ENCODE data around the gene RASSF5. TPM values are rescaled to one million over a fixed set of nuclear protein-coding genes. Genes with fewer than 3 reads are reported as not detected.

Gene RASSF5
- total RNA-seq, 4 donors from 2014 or later, result 4.6 to 14.0 (median 7.8) TPM

DNA sequence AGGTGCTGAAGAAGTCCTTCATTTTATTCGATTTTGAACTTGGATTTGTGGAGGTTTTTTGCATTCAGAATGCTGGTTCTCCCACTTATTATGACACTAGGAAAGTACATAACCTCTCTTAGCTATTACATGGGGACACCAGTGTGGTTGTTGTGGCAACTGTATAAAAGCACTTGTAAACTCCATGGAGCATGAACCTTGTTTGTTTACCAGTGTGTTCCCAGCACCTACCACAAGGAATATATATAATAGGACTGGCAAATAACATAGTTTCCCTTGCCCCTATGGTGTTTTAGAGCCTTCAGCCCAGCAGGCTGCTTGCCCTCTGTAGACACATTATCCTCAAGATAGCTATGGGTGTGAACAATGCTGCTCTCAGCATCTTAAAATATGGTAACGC is 43.1 kb downstream of the RASSF5 start:
- Histone ChIP-seq H3K4me3 (no peak overlapping the region), H3K27ac (no peak overlapping the region), H3K4me1 (peaks cover 0 to 5% (median 2%) of the 10 kb centered on the region in 4 donors), H3K36me3 (no peaks in the 10 kb centered on the region), H3K9me3 (no peaks in the 10 kb centered on the region), H3K27me3 (no peaks in the 10 kb centered on the region)
- 73 to 83% methylated on average over 1 to 2 of the region's 2 CpGs for WGBS, 2 donors (ENCODE audit: low coverage in 1 of 2)
- TF ChIP-seq POLR2AphosphoS5 (IDR thresholded peaks at IDR 0.05) (no peak), POLR2A (IDR thresholded peaks at IDR 0.05) (no peak), EP300 (IDR thresholded peaks at IDR 0.05; ENCODE audit: low read depth) (no peak)
- TF ChIP-seq, protein P1, sequence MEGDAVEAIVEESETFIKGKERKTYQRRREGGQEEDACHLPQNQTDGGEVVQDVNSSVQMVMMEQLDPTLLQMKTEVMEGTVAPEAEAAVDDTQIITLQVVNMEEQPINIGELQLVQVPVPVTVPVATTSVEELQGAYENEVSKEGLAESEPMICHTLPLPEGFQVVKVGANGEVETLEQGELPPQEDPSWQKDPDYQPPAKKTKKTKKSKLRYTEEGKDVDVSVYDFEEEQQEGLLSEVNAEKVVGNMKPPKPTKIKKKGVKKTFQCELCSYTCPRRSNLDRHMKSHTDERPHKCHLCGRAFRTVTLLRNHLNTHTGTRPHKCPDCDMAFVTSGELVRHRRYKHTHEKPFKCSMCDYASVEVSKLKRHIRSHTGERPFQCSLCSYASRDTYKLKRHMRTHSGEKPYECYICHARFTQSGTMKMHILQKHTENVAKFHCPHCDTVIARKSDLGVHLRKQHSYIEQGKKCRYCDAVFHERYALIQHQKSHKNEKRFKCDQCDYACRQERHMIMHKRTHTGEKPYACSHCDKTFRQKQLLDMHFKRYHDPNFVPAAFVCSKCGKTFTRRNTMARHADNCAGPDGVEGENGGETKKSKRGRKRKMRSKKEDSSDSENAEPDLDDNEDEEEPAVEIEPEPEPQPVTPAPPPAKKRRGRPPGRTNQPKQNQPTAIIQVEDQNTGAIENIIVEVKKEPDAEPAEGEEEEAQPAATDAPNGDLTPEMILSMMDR (IDR thresholded peaks at IDR 0.05), result no peak
- in situ Hi-C loops (cut with MboI; ENCODE audit: low pct_ligation_motif_present in 1 of 4, low pct_unique_long_range_greater_than_20kb in 1 of 4, low sequenced_read_pairs in 3 of 4) (no loop called here), intact Hi-C loops (cut with DNase I; ENCODE audit: low total_unique reads) (no loop called here)
- no peak for DNase-seq

DNA sequence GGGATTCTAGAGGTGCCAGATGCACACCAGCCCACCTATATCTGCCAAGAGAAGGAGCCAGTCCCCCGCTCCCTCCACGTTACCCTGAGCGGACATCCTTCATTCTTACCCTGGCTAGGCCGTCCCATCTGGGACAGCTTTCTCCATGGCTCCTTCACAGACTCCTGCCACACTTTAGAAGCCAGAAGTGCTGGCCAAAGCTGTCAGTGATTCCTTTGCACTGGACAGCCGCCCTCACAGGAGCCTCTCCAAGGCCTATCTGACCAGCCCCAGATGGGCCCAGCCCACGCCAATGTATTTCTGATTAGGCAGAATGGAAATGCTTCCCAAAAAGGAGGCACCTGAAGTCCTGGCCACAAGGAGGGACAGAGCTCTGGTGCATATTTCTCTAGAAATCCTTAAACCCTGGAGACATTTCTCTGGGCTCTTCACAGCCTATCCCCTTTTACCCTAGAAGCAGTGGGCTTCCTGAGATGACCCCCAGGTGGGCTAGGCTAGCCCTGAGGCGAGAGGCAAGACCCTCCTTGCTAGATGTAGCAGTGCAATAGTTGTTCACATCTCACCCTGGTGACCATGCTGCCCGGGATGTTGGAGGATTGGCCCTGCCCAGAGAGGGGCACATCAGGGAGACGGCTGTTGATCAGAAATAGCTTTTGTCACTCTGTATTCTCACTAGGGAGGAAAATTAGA is 44.1 kb downstream of the RASSF5 start:
- DNase-seq, result no peak
- no peak overlapping the region for H3K4me3 ChIP-seq
- H3K9me3 ChIP-seq, result no peaks in the 10 kb centered on the region
- H3K27me3 ChIP-seq, result no peaks in the 10 kb centered on the region
- in situ Hi-C loops (cut with MboI; ENCODE audit: low pct_ligation_motif_present in 1 of 4, low pct_unique_long_range_greater_than_20kb in 1 of 4, low sequenced_read_pairs in 3 of 4), result no loop called here
- intact Hi-C loops (cut with DNase I; ENCODE audit: low total_unique reads), result no loop called here
- H3K36me3 ChIP-seq, result no peaks in the 10 kb centered on the region
- TF ChIP-seq EP300 (IDR thresholded peaks at IDR 0.05; ENCODE audit: low read depth) (no peak), POLR2AphosphoS5 (IDR thresholded peaks at IDR 0.05) (no peak), POLR2A (IDR thresholded peaks at IDR 0.05) (no peak)
- TF ChIP-seq, protein P1 (IDR thresholded peaks at IDR 0.05), result no peak
- H3K27ac ChIP-seq, result no peak overlapping the region
- H3K4me1 ChIP-seq, result peaks cover 0 to 14% (median 5%) of the 10 kb centered on the region in 4 donors
- 95 to 100% methylated on average over 4 to 9 of the region's 9 CpGs for WGBS, 2 donors (ENCODE audit: low coverage in 1 of 2)

DNA sequence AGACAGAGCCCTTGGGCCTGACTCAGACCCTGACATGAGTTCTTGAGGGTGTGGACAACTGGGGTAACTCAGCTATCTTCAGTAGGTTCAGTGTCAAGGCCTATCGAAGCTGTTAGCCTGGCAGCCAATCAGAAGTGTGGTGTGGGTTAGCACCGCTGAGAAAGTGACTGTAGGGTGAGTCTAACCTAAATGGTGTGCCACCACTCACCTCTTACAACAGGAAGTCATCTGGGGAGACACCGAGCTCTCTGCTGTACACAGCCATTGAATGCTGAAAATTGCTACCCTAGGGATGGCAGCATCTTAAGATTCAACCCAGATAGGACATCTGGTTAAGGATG is 44.6 kb downstream of the RASSF5 start:
- Histone ChIP-seq H3K27ac (no peak overlapping the region), H3K9me3 (no peaks in the 10 kb centered on the region), H3K4me1 (peaks cover 0 to 19% (median 10%) of the 10 kb centered on the region in 4 donors), H3K36me3 (no peaks in the 10 kb centered on the region), H3K4me3 (no peak overlapping the region), H3K27me3 (no peaks in the 10 kb centered on the region)
- TF ChIP-seq POLR2A (IDR thresholded peaks at IDR 0.05) (no peak), POLR2AphosphoS5 (IDR thresholded peaks at IDR 0.05) (no peak), EP300 (IDR thresholded peaks at IDR 0.05; ENCODE audit: low read depth) (no peak)
- TF ChIP-seq, protein P1 (IDR thresholded peaks at IDR 0.05), result no peak
- DNase-seq, result peak; percentile 28
- WGBS, 2 donors (ENCODE audit: low coverage in 1 of 2), result 76% methylated on average over 3 of the region's 3 CpGs; no CpG with 5 or more reads in 1 of the 2 donors
- in situ Hi-C loops (cut with MboI; ENCODE audit: low pct_ligation_motif_present in 1 of 4, low pct_unique_long_range_greater_than_20kb in 1 of 4, low sequenced_read_pairs in 3 of 4), result no loop called here
- intact Hi-C loops (cut with DNase I; ENCODE audit: low total_unique reads), result no loop called here

DNA sequence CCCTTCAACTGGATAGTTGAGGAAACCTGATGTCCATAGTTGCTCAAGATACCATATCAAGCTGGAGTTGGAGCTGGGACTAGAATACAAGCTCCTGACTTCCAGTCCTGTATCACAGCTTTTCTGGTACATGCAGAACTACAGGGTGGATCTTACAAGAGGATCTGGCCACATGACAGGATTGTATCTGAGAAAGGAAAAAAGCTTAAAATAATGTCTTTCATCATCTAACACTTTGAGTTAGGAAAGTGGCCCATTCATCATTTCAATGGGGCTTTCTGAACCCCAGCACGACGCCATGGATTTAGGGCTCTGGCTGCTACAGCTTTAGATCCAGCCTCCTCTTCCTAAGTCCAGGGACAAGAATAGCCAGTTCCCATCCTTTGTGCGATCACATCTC is 46.9 kb downstream of the RASSF5 start:
- no peaks in the 10 kb centered on the region for H3K27me3 ChIP-seq
- 88% methylated on average over 3 of the region's 3 CpGs; no CpG with 5 or more reads in 1 of the 2 donors for WGBS, 2 donors (ENCODE audit: low coverage in 1 of 2)
- no peak overlapping the region for H3K4me3 ChIP-seq
- DNase-seq, result no peak
- H3K4me1 ChIP-seq, result peaks cover 0 to 36% (median 21%) of the 10 kb centered on the region in 4 donors
- in situ Hi-C loops (cut with MboI; ENCODE audit: low pct_ligation_motif_present in 1 of 4, low pct_unique_long_range_greater_than_20kb in 1 of 4, low sequenced_read_pairs in 3 of 4), result no loop called here
- H3K27ac ChIP-seq, result no peak overlapping the region
- no peak for TF ChIP-seq EP300 (IDR thresholded peaks at IDR 0.05; ENCODE audit: low read depth)
- no peak for TF ChIP-seq POLR2A (IDR thresholded peaks at IDR 0.05)
- TF ChIP-seq POLR2AphosphoS5 (IDR thresholded peaks at IDR 0.05), result no peak
- TF ChIP-seq, protein P1 (IDR thresholded peaks at IDR 0.05), result no peak
- H3K9me3 ChIP-seq, result no peaks in the 10 kb centered on the region
- intact Hi-C loops (cut with DNase I; ENCODE audit: low total_unique reads), result no loop called here
- H3K36me3 ChIP-seq, result no peaks in the 10 kb centered on the region

Measured in transverse colon (tissue), 4 donors.